CD4-positive, alpha-beta T cell treated with Interleukin-15 for 1 hour (primary cell): ENCODE results near the gene DPYSL3.
"Not testable (repeated sequence)": the region's sequence is repeated elsewhere in the genome, so short reads cannot be mapped to it uniquely, and the experiment has no call there.

Source experiments
- DNase-seq: peaks from one replicate; pipeline ENCODE4 v3.0.0-alpha.2; 2020

The DPYSL3 gene

DNA sequence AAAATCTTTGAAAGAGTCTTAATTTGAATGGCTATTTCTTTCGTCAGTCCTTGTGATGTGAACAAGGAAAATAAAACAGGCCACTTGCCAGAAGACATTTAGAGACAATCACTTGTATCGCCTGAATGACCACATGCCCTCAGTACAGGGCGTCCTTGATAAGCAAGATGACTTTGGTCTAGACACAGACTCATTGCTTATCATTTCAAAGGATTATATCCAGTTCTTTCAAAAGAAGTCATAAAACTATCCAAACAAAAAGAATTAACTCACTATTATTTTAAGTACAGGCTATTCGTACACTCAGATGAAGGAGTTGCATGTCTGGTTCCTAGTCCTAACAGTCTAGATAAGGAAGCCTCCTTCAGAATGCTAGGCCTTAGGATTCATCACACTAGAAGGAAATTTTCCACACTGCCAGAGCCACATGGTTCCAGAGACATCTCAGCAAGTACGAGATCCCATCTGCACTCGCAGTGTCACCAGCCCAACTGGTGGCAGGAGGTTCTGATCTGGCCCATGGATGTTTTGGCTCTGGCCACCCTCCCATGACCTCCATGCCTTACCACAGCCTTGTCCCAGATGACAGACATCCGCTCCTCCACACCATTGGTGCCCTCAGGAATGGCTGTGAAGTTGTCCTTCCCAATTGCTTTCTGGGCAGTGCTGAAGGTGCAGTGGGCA lies 109.6 kb downstream of the DPYSL3 start:
- no peak for DNase-seq

DNA sequence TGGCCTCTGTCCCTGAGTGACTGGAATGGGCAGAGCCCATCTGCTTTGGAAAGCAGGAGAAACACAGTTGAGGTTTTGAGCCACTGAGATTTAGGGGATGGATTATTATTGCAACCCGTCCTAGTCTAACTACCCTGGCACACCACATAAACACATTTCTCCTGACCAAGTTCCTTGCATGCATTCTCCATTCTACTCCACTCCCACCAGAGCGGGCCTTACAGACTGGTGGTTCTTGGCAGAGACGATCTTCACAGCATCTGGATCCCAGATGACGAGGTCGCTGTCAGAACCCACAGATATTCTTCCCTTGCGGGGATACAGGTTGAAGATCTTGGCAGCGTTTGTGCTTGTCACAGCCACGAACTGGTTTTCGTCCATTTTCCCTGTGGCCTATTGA lies 111.0 kb downstream of the DPYSL3 start:
- DNase-seq: no peak

DNA sequence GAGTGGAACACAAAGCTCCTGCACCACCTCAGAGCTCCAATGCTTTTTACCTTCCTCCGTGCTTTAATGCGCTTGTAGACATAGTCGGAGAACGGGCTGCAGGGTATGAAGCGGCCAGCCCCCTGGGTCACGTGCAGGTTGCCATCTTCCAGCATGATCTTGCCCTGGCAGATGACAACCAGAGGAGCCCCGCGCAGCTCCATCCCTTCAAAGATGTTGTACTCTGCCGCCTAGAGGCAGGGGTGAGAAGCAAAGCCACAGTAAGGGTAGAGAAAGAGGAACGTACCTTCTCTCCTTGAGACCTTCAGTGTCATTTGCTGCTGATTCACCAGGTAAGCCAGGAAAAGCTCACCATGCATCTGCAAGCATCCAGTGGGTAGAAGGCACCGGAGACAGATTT lies 112.3 kb downstream of the DPYSL3 start:
- DNase-seq: no peak

DNA sequence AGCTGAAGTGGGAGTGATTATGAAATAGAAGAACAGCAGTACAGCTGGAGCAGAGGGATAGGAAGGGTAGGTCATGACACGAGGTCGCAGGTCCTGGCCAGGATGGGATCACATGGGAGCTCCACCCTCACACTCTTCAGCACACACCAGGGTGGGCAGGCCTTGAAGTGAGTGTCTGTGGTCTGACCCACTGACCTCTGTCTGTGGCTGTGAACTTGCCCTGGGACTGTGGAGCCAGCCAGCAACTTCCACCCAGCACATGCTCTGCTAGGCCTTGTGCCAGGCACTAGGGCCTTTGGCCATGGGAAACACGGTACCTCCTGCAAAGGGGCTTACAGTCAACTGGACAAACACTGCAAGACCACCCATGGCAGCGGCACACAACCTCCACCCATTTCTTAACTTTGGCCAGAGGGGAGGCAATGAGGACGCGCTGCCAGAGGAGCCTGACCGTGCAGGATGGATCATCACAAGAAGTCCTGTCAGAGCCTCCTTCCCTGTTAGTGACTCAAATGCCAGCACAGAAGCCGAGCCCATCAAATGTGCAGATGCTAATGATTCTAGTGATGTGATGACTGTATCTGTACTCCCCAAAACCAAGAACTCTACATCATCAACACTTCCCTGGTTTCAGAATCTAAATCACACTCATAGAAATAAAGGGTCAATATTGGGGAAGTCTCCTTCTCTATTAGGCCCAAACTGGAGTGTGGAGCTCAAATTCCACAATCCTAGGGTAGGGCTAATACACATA lies 113.6 kb downstream of the DPYSL3 start:
- DNase-seq: no peak

DNA sequence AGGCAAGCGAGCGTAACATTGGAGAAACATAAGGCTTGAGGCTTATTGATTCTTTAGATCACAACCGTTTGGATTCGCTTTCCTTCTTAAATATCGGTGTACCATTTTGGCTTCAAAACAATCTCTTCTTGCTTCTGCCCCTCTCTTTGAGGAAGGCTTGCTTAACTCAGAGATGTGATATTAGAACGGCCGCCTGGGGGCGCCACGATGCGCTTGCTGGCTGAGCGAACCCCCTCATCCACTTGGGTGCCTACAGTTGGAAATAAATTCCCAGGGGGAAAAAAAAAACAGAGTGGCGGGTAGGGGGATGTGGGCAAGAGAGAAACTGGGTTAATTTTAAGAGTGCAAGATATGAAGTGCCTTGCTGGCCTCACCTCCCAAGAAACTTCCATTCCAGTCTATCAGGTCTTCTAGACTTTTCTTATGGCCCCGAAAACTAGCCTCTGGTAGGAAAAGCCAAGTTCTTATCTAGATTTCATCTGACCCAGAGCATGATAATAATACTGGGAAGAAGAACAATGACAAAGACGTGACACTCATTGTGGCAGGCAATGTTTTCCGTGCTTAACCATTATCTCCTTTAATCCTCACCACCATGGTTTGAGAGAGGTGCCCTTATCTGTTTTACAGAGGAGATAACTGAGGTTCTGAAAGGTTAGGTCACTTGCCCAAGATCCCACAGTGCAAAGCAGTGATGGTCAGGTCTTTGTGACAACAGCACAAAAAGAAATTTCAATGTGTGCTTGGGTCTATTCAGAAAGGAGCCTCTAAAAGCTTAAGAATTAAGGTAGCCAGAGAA lies 115.8 kb downstream of the DPYSL3 start:
- DNase-seq: no peak

DNA sequence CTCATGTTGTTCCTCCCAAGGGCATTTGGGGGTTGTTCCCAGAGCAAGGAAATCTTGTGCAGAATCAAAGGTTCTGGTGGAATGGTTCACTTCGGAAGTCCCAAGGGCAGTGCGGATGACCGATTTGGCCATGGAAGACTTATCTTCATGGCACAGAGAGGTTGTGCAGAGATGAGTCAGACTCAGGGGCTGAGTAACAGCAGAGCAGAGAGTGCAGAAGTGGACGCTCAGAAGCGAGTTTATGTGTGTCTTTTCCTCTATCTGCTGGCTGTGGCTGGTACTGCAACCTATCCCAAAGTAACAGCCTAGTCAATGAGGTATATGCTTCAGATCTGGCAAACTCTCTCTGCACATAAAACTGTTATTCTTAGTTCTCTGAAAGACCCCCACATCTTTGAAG lies 118.1 kb downstream of the DPYSL3 start:
- DNase-seq: no peak

DNA sequence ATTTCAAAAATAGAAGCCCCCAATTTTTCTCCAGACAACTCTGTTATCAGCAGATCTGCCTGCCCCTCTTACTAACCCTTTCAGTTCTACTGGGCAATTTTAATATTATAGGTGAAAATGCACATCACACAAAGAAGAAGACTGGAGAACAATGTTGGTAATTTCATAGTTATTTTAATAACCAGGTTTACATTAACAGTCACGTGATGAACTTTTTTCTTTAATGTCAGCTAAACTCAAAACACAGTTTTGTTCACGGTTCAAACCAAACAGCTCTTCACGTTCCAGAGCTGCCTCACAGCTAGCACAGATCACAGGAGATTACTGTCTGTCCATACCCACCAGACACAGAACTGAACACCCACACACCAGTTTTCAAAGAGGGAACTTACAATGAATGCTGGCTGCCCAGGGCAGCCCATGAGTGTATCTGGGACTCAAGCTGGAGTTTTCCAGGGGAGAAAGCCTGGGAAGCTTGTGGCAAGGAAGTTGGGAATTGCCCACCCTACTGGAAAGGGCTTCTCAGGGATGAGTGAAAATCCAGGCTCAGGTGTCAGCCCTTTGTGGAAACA lies 119.1 kb downstream of the DPYSL3 start:
- no peak for DNase-seq

DNA sequence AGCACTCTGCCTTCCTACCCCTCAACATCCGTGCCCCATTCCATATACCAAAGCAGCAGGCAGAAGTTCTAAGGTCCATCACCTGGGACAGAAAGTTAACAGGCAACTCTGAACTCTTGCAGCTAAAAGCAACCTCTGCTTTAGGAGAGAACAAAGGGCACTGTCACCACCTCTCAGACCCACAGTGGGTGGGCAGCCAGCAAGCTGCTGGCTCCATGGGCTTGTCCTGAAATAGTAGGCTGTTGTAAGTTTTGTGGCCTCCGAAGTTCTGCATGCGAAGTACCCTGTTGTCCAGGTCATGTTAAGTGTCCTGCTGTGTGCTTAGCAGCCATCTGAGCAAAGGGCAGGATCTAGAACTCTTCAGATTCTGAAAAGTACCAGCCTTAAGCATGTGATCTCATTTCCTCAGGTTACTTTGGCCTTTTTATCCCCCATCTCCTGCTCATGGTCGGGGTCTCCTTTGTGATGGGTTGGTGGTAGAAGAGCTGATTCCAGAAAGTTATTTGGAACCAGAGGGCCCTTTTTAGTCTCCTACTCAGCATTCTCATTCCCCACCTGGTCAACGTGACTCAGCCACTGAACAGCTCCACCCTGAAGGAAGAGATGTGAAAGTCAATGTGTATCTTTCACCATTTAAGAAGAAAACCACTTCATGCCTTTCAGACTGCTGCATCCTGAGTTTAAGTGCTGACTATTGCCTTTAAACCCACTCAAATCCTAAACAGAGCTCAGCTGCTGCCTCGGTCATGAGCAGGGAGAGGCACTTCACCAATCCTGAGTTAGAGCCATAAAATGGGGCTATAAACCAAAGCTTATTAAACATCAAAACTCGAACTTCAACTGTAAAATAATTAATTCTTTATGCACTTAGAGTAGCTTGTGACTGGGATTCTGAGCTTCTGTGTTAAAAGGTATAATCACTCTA lies 121.4 kb downstream of the DPYSL3 start:
- no peak for DNase-seq

DNA sequence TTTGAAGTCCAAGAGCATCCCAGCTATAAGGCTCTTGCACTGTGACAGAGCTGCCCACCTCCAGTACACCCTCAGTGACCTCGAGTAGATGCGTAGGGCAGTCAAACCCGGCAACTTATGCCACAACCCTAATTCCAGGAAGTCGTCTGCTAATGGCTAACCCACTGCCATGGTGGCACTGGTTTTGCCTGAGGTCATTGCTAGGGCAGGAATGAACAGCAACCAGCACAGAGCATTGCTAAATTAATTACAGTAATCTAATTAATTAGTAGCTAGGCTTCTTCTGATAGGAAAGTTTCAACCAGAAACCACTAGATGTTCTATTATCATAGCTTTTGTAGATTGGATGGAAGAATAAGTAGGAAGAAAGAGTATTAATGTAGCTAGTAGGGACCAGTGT lies 122.8 kb downstream of the DPYSL3 start:
- no peak for DNase-seq

DNA sequence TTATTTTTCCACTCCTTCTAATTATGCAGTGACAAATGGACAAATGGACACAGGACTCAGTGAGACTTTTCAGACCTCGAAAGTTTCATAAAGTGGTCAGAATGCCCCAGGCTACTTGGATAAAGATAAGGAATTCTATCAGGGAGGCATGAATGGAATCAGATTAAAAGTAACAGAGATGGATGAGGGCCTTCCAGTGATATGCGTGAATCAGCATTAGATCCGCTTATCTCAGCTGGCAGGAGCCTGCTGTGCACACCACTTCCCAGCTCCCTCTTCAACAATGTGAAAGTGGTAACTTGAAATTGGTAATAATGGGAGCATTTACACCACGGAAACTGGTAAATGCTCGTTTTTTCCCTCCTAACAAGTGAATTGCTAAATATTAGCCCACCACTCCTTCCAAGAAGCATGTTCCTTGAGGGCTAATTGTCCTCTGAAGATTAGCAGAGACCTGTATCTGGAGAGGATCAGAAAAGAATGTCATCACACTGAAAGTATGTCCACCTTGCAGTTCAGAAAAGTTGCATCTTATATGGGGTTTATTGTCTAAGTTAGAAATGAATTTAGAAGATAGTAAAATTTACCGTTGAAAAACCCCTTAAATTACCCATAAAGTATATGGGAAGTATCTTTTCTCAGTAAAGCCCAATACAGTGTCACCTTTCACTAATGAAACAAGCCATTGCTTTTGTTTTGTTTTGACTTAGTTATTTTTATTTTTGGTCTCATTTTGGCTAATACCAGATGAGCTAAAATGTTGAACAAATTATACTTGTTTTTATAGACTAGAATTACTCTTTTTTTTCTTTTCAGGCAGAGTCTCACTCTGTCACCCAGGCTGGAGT lies 125.3 kb downstream of the DPYSL3 start:
- no peak for DNase-seq

DNA sequence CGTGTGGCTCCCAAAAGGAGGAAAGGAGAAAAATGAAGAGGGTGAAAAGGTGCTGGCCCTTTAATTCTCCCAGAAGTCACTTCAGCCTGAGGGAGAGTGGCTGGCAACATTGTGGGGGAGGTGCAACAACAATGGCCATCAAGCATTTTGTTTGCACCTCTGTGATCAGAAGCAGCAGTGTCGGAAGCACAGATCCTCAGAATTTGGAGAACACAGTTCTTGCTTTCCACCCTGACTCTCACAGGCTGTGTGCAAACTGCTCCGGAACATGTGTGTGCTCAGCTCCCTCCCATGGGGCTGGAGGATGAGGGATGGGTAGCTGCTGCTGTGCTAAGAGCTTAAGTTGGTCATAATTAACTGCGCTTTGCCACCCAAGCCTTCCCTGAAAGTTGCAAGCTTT lies 127.1 kb downstream of the DPYSL3 start:
- DNase-seq: no peak

DNA sequence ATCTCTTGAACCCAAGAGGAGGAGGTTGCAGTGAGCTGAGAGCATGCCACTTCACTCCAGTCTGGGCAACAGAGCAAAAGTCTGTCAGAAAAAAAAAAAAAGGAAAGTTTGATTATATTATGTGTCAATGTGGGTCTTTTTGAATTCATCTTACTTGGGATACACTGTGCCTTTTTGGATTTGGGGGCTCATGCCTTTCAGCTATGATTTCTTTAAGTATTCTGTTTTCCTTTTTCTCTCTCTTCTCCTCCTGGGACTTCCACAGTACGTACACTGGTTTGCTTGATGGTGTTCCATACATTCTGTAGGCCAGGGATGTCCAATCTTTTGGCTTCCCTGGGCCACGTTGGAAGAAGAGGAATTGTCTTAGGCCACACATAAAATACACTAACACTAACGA lies 128.3 kb downstream of the DPYSL3 start:
- DNase-seq: no peak

DNA sequence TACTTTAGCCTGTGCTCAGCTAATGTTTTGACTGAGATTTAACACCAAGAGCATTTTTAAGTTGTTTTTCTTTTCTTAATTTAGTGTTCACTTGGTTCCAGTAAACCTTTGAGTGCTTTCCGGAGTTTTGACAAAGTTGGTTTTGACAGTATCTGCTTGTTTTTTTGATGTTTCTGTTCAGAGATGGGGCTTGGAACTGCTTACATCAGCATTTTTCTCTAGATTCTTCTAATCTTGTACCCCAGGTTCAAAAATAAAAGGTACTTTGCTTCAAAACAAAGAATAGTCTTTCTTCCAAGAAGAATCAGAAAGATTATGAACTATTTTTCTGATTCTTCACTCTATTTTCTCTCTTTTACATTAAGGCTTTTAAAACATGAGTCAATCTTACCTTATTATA lies 132.2 kb downstream of the DPYSL3 start:
- no peak for DNase-seq

DNA sequence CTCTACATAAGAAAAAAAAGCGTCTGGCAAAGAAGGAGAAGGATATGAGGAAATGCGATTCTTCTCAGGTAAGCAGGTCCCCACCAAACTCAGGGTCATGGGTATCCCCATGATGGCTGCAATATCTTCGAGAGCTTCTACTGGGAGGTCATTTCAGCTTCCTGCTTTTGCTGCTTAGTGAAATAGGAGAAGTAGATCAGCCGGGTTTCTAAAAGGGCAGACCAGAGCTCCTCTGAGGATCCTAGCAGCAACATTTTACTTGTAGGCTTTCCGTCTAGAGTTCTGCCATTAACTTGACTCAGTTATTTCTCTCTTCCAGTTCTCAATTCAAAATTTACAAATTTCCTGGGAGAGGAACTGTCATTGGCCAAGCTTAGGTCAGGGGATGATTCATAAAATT lies 134.7 kb downstream of the DPYSL3 start:
- DNase-seq: no peak

DNA sequence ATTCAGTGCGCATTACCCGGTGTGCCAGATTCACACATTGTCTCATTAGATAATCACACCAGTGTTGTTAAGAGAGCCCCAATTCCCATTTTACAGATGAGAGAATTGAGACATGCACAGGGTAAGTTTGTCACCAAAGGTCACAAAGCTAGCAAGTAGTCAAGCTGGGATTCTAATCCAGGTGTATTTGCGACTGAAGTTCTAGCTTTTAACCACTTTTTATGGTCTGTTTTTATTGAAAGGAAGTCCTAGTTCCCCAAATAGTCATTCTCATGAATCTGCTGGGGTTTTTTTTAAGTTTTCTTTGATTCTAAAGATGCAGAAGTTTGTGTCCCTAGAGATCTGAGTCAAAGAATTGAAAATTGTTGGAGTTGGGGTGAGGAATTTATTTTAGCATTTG lies 136.5 kb downstream of the DPYSL3 start:
- DNase-seq: no peak

DNA sequence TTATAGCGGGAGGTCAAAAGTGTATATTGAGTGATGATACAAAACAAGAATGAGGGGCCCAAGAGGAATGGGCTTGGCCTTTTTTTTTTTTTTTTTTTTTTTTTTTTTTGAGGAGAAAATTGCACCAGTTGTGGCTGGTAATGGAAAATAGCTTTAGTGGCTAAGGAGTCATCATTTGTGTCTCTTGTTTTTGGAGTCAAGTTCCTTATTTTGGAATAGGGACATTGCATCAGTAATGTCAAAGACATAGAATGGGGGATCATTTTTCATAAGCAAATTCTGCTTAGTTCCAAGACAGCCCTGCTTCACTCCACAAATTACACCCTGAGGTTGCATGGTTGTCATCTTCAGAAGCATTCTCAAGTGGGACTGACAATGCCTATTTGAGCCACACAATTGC lies 137.7 kb downstream of the DPYSL3 start:
- no peak for DNase-seq

DNA sequence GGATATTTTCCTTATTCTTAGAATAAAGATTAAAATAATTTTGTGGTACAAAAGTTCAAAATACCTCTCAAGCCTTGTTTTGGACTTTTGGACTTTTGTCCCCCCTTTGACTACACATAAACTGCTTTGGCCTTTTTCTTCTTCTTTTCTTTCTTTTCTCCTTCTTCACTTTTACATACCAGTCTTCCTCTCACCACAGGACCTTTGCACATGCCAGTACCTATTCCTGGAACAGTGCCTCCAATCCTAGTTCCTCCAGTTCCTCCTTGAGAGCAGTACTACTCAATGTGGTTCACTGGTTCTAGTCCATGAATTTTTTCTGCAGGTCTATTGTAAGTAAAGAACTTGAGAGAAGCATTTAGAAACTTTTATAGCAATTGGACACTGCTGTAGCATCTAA lies 138.6 kb downstream of the DPYSL3 start:
- DNase-seq: no peak

DNA sequence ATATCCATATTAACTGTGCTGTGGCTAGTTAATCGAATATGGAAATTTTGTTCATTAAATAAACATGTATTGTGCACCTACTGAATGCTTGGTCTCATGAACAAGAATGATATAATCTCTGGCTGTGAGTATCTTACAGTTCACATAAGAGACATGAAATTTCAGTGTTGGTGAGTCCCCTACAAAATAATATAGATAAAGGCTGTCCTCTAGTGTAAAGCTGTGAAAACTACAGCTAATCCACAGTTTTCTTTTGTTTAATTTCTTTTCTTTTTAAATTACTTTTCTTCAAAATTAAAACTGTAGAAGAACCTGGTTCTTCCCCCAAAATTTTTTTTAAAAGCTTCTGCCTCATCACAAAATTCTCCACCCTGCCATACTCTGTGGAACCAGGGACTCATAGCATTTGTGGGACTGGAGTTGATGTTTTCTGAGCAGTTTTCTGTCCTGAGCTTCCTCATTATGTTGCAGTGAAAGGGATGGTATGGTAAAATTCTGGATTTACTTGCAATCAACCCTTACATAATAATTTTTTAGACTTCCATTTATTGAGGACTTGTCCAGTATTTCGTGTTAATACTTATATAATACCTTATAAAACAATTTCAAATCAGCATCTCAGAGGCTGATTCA lies 140.0 kb downstream of the DPYSL3 start:
- DNase-seq: no peak

DNA sequence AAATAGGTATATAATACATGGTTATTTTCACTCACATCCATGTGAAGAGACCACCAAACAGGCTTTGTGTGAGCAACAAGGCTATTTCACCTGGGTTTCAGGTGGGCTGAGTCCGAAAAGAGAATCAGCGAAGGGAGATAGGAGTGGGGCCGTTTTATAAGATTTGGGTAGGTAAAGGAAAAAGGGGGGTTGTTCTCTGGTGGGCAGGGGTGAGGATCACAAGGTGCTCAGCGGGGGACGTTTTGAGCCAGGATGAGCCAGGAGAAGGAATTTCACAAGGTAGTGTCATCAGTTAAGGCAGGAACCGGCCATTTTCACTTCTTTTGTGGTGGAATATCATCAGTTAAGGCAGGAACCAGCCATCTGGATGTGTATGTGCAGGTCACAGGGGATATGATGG lies 142.5 kb downstream of the DPYSL3 start:
- DNase-seq: not testable (repeated sequence)

DNA sequence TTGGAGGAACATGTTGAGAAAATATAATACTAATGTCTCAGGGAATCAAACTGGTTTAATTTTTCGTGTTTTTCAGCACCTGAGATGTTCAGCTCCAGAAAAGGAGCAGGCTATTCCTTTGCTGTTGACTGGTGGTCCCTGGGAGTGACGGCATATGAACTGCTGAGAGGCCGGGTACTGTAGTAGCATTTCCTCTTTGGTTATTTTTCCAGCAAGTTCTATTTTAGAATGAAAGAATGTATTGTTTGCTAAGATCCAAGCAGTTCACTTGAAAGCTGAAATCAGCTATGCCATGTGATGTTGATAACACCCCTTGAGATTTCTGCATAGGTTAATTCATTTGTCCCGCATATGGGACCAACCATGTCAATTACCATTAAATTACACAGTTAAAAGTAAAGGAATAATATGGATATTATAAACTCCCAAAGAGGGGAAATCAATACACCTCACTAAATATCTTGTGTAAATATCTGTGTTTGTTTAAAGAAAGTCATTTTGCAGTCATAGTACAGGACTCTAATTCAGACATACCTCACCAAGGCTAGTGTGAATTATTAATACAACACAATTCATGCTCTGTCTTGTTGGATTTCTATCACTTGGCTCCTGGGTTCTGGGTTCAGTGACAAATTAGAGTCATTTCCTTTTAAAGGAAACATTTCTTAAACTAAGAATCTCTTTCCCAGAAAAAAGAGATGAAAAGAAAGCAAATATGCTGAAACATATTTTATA lies 148.3 kb downstream of the DPYSL3 start:
- DNase-seq: no peak
